ENCODE measurements around the gene TMTC4.

TMTC4 gene

DNA sequence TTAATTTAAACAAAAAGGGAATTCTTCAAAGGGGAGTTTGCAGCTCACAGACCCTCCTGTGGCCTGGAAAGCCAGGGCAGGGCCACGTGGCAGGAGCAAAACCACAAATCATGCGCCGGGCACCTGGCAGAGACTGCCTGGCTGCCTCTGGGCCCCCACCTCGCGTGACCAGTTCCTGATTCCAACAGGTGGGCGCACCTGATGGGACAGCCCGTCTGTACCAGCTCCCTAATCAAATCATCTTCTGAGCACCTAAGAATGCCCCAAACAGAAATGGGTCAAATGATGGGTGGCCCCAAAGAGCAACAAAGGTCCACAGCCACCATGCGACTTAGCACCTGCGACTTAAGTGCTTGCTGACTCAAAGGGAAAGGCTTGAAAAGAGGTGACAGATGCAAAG, 9.2 kb downstream of the TMTC4 start:
- no peak for DNase-seq

DNA sequence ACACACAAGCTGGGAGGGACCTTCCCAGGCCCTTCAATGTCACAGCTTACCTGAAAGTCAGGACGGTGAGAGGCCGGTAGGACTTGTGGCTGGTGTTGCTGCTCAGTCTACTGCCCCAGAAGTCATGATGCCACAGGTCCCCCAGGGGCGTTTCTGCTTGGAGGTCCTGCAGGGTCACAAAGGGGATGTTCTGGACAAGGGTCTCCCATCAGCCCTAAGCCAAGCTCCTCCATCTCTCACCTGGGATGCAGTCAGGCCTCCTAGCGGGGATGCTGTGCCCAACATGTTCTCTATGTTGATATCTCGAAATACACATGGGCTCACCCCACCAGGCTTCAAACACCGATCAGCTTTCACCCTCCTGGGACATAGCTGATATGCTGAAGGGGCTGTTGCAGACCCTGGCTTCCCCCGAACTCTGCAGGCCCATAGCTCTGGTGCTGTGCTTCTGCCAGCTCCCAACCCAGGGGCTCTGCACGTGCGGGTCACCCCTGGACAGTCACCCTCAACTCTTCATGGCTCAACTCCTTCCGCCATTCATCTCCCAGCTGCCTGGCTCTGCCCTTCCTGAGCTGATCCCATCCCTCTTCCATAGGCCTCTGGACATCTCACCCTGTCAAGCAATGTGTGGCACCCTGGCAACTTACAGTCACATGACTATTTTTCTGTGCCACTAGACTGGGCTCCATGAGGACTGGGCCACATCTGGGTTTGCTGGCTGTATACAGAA, 10.3 kb downstream of the TMTC4 start:
- no peak for DNase-seq

DNA sequence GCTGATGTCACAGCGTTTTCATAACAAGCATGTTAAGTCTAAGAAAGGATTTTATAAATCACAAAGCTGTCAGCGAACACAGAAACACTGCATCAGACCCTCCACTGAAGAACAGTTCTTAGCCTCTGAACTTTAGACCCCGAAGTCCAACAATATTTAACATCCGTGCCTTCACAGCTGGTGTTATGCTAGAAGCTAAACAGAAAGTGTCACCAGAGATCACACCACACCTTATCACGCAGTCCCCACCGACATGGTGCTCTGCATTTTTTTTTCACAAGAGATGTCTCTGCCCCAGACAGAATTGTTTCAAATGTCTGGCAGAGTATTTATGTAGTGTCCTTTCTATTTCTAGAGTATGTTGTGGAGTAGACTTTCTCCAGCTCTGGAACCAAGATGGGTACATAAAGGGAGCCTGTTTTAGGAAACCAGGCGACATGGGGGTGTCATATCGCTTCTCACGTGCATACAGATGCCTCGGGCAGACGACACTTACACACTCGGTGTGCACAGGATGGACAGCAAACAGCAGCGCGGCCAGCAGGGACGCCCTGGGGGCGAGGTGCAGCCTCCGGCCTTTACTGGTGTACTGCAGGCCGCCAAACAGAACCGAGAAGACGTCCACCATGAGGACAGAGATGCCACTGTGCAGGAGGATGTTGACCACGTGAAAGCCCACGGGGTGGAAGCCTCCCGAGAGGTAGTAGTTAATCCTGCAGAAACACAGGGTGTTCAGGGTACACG, 12.0 kb downstream of the TMTC4 start:
- DNase-seq: no peak

DNA sequence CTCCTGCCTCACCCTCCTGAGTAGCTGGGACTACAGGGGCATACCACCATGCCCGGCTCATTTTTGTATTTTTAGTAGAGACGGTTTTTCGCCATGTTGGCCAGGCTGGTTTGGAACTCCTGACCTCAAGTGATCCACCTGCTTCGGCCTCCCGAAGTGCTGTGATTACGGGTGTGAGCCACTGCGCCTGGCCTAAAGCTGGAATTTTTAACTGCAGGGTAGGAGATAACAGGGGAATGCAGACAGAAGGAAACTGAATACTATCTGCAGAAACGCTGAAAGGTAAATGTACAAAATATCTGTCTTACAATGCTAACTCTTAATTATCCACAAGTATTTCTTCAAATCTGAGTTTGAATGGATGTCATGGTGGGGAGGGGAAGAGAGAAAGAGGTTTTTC, 13.8 kb downstream of the TMTC4 start:
- no peak for DNase-seq

DNA sequence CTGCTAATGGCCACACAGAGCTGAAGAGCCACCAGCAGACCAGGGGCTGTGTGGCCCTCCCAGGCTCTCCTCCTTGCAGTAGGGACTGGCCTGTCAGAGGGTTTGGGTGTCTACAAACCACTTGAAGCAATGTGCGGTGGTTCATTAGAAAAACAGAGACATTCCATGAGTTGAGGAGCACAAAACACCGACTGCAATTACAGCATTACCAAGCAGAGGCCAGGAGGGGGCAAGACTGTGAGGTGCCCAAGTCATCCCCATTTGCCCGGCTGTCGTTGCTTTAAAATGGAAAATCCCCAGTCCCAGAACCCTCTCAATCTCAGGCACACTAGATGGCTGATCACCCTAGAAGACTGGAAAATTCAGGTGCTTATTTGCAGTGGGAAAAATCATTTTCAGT, 15.0 kb downstream of the TMTC4 start:
- DNase-seq: no peak

DNA sequence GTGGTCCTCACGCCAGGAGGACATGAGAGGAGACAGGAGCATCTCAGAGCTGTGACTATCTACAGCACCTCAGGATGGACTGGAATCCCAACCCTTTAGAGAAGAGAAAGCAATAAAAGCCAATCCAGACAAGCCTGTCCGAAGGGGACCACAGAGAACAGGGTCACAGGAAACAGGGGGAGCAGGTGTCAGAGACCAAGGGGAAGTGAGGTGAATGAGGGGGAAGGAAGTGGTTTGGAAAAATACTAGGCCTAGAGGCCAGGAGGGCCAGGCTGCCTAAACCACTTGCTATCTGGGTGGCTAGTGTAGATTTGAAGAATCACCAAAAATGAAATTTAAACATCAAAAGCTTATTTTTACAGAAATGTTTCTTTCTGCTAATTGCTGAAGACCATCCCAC, 16.2 kb downstream of the TMTC4 start:
- no peak for DNase-seq

DNA sequence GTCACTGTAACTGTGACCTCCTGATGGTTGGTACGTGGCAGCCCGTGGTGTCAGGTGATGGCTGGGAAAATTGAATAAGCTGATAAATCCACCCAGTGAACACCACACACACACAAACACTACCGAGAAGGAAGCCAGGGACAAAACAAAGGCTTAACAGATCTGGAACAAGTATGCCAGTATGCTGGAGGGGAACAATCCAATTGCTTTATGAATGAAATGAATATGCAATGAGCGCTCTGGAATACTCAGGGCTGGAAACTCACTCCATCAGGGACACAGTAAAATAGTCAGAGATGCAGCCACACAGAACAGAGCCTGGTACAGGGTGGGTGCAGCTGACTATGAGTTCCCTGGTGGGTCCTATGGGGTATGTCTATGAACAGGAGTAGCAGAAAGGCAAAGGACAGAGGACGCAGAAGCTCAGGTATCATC, 16.7 kb downstream of the TMTC4 start:
- no peak for DNase-seq

DNA sequence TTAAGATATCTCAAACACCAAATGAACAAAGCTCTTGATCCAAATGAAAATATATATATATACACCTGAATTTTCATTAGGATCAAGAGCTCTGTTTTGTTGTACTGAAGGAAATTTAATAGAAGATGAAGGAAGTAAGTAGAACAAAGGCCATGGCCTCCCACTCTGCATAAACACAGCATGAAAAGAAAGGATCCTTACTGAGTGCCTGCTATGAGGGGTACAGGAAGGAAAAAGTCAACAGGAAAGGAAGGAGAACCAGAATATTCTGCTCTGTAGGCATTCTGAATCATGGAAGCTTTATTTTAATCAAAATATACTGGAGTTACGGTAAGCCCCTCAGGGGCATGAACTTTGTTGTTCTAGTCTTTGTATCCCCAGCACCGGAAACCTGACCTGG, 22.1 kb downstream of the TMTC4 start:
- DNase-seq: no peak

DNA sequence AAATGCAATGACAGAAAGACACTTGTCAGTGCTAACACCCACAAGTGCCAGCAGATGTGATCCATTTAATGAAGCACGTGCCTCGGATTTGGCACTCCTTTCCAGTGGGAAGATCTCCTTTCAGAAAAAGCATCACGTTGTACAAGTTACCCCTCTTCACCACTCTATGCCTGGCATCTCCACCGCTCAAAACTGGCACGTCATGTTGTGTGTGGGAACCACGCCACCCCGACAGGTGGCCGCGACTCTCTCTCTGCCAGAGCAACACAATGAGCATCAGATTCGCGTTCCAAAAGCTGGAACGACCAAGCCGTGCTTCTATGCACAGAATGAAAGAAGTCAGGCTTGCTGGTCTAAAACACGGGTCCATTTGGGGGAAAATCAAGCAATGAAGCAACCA, 24.3 kb downstream of the TMTC4 start:
- no peak for DNase-seq

DNA sequence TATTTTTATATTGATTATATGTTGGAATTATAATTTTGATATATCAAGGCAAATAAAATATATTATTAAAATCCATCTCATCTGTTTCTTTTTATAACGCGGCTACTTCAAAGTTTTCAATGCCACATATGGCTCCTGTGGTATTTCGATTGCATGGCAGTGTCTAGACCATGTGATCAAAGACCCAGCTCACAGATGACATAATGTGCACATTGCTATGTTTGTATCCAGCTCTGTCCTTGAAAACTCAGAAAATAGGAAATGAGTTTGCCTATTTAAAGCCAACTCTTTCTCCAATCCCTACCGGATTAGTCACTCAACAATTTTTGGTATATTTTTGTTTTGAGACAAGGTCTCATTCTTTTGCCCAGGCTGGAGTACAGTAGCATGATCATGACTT, 26.2 kb downstream of the TMTC4 start:
- DNase-seq: no peak

DNA sequence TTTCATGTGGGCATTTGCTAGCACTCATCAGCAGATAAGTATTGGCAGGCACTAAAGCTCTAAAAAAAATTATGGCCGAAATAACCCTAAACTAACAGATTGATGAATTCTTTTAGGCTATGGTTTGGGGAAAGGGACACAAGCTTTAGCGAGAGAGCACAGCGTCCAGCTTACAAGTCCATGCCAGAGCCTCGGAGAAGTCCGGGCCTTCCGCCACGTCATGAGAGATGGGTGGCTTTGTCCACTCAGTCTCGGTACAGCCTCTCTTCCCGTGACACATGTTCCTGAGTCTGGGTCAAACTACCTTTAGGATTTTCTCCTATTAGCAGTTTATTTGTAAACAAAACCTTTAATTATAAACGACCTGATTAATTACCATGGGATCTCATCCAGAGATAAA, 27.7 kb downstream of the TMTC4 start:
- no peak for DNase-seq

DNA sequence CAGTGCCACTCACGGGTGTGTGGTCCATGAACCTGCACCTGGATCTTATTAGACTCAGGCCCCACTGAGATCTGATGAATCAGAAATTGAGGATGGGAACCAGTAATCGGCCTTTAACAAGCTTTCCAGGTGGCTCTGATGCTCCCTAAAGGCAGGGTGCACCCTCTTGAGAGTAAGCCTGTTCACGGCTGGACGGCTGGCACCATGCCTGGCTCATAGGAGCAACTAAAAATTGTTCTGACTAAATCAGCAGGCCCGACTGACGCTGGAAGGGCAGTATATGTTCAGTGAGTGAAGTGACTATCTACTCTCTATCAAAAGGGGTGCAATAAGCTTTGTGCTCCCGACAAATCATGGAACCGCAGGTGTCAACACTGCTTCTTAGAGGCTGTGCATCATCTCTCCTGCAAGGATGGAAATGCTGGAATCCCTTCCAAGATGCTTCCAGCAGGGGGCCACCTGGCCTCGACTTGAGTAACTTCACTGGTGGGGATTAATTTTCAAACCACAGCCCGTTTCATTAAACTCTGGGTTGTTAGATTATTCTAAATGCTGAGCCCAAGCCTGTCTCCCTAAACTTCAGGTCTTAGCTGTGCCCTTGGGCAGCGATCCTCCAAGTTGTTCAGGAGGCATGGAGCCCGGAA, 28.4 kb downstream of the TMTC4 start:
- DNase-seq: peak; percentile 76

DNA sequence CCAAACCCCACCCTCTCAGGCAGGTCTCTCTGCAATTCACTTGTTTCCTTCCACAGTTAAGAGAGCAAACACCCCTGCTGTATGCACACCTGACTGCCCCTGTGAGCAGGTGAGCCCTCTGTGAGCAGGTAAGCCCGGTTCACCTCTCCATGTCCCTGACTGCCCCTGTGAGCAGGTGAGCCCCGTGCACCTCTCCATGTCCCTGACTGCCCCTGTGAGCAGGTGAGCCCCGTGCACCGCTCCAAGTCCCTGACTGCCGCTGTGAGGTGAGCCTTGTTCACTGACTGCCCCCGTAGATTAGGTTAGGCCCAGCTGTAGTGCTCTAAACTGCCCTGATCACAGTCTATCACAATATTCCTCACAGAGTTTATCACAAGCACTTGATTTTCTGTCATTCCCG, 29.2 kb downstream of the TMTC4 start:
- peak; percentile 99 for DNase-seq

DNA sequence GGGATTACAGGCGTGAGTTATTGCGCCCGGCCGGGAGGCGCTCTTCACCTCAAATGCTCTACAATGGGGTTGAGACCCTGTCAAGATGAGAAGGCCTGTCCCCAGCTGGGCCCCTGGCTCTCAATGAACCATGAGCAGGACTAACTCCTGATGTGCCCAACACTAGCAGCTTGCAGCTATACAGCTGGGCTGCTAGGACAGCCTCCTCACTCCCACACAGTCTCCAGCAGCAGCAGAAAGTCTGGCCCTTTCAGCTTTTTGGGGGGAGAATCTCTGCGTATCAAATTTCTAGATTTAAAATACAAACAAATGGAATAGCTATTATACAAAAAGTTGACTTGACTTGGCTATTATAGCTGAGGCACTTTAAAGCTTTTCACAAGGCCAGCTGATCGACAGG, 30.2 kb downstream of the TMTC4 start:
- peak; percentile 39 for DNase-seq

DNA sequence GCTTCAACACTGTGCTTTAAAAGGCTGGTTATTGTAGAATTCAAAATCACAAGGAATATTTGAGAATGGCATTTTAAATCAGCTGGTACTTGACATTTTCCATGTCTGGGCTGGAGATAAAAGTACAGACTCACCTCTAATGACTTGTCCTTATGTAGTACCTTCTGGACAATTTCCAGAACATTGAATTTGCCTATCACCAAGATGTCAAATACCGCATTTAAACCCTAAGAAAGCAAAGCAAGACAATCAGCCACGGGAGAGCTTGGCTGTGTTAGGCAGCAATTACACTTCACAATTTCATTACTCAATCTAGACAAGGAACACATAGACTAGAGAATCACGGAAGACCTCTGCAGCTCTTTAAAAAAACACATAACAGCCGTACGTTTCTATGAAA, 36.8 kb downstream of the TMTC4 start:
- DNase-seq: no peak

DNA sequence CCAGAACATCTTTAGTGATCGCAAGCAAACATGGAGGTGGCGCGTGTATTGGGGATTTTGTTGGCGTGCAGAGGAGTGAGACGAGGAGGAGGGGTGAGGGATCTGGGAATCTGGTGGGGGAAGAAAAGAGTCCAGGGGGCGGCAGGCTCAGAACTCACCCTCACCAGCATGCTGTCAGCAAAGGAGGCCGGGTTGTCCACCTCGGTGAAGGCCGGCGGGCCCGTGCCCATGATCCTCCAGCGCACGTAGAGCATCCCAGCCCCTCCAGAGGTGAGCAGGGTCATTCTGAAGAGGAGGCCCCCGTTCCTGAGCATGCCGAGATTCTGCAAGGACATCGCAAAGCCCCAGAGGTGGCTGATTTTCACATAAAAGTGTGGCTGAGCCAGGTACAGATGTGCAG, 37.2 kb downstream of the TMTC4 start:
- no peak for DNase-seq

DNA sequence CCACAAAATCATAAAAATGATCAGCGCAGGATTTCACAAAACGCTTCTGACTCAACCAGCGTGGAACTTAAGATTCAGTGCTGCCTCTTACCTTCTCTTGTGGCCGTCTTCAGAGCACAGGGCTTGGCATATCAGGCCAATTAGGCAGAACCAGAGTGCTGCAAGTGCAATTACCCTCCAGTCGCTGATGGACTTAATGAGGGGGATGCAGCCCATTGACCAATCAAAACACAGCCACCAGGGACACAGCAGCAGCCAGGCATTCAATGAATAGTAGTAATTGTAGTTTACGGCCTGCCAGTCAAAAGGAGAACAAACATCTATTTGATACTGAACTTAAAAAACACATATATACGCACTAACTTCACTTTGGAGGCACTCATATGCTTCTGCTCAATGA, 38.2 kb downstream of the TMTC4 start:
- DNase-seq: peak; percentile 69

DNA sequence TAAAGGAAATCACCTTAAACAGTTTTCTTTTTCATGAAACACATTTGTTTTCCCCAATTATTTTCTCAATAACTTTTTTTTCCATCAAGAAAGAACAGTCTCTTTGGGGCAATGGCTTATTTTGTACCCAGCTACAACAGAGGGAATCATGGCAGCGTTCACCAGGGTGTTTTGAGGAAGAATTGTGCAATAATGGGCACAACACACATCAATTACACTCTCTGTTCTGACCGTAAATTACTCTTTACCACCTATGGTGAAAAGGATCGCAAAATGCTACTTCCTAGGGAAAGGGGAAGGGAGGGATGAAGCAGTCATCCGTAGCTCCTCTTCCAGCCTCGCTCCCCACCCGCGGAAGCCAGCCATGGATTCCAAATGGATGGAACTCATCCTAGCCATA, 38.6 kb downstream of the TMTC4 start:
- DNase-seq: no peak

DNA sequence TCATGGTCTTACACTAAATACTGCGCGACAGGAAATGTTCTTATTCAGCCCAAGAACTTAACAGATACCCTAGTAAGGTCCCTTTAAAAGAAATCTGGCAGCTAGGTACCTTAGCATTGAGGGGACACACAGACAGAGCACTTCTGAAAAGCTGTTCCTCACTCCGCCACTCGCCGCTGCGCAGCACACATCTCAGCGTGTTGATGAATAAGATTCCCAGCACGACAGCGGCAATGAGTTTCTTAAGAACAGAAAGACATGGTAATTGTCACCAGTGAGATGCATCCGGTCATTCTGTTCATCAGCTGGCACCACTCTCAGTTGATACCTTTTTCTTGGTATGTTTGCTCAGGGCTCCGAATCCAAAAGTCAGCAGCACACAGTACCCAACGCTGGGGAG, 39.9 kb downstream of the TMTC4 start:
- DNase-seq: no peak

DNA sequence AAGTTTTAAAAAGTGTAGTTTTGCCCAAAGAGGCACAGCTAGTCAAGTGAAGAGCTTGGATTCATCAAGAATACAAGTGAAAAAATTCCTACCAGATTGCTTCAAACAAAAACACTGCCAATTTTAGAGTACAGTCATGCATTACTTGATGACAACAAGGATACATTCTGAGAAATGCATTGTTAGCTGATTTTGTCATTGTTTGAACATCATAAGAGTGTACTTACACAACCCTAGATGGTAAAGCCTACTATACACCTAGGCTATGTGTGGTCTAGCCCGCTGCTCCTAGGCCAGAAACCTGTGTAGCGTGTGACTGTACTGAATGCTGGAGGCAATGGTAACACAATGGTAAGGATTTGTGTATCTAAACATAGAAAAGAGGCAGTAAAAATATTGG, 41.1 kb downstream of the TMTC4 start:
- DNase-seq: no peak

DNA sequence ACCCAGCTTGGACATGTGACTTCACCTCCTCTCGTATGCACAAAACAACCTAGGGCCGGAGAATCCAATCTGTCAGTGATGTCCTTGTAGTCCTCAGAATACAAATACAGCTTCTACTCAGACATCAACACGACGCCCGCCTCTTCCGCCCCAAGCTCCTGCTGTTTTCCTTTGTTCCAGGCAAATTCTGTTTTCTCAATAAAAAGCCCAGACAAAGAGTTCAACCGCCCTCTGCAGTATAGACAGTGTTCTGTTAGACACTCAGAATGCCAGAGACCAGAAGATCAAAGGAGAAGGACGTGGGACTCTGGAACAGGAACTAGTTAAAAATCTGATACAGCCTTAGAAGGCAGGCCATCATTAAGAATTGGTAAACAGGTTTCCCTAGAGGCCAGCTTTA, 44.0 kb downstream of the TMTC4 start:
- no peak for DNase-seq

DNA sequence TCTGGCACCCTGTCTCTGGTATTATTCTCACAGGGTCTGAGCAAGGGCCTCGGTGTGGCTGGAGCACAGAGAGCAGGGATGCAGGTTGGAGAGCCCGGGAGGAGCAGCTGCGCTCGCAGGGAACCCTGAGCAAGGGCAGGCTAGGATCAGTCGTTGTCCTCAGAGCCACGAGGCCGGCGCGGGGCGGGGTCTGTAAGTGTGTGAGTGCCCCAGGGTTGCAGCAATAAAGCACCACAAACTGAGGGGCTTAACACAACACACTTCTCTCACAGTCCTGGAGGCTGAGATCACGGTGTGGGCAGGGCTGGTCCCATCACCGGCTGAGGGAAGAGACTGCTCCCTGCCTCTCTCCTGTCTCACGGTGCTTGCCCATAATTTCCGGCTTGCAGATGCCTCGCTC, 47.5 kb downstream of the TMTC4 start:
- no peak for DNase-seq

DNA sequence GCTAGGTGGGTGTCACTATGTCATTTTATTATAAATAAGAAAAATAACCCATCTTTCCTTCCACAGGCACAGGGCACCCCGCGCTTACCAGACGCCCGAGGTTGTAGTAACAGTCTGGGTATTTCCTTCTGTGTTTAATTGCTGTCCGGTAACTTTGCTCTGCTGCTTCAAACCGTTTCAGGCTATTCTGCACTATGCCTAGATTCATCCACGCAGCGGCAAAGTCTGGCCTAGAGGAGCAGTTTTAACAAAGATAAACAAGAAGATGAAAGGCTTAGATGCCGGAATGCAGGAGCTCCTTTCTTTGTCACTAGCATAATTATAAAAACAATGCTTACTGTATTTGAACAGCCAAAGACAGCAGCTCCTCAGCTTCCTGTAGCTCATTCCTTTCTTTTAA, 49.1 kb downstream of the TMTC4 start:
- DNase-seq: no peak

DNA sequence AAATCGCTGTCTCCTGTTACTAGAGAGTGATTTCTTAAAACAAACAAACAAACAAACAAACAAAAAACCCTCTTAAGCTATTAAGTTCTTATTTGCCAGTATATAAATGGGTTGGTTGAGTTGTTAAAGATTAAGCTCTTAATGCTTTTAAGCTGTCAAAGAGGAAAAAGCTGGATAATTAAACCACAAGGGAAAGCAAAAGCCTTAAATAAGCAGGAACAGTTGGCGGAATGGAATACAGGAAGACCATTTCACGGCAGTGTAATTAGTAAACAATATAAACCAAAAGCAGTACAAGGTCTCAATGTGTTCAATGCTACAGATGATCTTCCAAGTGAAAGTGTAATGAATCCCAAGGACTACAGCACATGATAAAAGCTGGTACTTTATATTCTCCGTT, 53.8 kb downstream of the TMTC4 start:
- DNase-seq: no peak
